Fibroblast of pulmonary artery (primary cell): ENCODE measurements around the gene ZFP36L1.

Experiments used
- DNase-seq: peaks from one replicate; pipeline ENCODE4 v3.0.0-alpha.2; 2010; ENCODE audit warnings: low read depth
- H3K4me3 ChIP-seq: replicated peaks from 2 replicates; pipeline ENCODE4 v1.5.1; 2011; ENCODE audit warnings: low read depth, mild to moderate bottlenecking, control low read depth, low read length, moderate library complexity
- TF ChIP-seq, protein P1 (sequence below): IDR thresholded peaks from 2 replicates; pipeline ENCODE4 v1.5.1; 2011; ENCODE audit warnings: mild to moderate bottlenecking, control low read depth, low read length, inconsistent platforms; ENCODE audit errors: missing control alignments

Gene ZFP36L1

GRCh38 chr14:68748260-68748659 lies 44.6 kb downstream of the ZFP36L1 start:
- no peak overlapping the region for H3K4me3 ChIP-seq
- DNase-seq, result no peak
- TF ChIP-seq, protein P1, sequence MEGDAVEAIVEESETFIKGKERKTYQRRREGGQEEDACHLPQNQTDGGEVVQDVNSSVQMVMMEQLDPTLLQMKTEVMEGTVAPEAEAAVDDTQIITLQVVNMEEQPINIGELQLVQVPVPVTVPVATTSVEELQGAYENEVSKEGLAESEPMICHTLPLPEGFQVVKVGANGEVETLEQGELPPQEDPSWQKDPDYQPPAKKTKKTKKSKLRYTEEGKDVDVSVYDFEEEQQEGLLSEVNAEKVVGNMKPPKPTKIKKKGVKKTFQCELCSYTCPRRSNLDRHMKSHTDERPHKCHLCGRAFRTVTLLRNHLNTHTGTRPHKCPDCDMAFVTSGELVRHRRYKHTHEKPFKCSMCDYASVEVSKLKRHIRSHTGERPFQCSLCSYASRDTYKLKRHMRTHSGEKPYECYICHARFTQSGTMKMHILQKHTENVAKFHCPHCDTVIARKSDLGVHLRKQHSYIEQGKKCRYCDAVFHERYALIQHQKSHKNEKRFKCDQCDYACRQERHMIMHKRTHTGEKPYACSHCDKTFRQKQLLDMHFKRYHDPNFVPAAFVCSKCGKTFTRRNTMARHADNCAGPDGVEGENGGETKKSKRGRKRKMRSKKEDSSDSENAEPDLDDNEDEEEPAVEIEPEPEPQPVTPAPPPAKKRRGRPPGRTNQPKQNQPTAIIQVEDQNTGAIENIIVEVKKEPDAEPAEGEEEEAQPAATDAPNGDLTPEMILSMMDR, result no peak

DNA sequence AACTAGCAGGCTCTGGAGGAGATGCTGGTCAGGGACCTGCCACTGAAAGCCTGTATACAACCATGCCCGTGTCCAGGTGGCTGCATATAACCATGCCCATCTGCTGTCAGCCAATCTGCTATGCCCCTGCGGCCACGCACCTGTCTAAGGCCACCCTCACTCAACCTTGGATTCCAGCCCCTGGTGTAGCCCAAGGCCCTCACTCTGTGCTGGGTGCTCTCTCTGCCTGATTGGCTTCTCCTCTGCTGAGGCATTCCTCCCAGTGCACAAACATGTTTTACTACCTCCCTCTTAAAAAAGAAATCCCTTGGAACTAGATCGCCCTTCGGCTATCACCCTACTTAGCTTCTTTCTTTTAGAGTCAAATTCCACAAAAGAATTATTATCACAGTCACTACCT lies 45.5 kb downstream of the ZFP36L1 start:
- H3K4me3 ChIP-seq, result no peak overlapping the region
- DNase-seq, result no peak
- TF ChIP-seq, protein P1, result no peak

- TF ChIP-seq, protein P1, result no peak
- DNase-seq, result no peak
- H3K4me3 ChIP-seq, result no peak overlapping the region
These were observed 48.3 kb downstream of the ZFP36L1 start for GRCh38 chr14:68744613-68745012.

DNA sequence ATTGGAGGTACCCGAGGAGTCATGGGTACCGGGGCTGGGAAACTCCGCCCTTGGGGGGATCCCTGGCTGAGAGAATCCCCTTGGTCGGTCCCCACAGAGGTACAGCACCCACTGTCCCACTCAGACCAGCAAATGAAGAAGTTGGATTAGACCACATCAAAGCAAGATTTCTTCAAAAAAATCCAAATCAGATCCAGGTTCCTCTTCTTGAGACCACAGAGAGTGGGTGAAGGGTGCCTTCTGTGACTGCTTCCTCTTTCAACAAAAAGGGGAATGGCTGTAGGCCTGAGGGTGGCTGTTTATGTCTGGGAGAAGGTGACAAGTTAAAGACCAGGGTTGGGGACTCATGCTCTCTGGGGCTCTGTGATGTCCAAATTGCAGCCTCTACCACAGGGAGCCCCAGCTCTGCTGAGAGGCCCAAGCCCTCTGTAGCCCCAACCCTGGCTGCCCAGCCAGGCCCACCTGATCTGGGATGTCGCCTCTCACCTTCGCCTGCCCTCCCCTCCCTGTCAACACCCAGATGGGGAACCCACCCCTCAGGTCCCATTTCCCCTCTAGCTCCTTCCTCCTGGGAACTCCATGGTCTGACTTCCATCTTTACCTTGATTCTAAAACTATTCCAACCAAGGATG lies 50.9 kb downstream of the ZFP36L1 start:
- no peak for DNase-seq
- TF ChIP-seq, protein P1, result no peak
- no peak overlapping the region for H3K4me3 ChIP-seq

- TF ChIP-seq, protein P1, result no peak
- DNase-seq, result no peak
- no peak overlapping the region for H3K4me3 ChIP-seq
These were observed 51.4 kb downstream of the ZFP36L1 start for GRCh38 chr14:68741477-68741791.

- DNase-seq, result no peak
- H3K4me3 ChIP-seq, result no peak overlapping the region
- TF ChIP-seq, protein P1, result no peak
These were observed 51.9 kb downstream of the ZFP36L1 start for GRCh38 chr14:68740788-68741476.

DNA sequence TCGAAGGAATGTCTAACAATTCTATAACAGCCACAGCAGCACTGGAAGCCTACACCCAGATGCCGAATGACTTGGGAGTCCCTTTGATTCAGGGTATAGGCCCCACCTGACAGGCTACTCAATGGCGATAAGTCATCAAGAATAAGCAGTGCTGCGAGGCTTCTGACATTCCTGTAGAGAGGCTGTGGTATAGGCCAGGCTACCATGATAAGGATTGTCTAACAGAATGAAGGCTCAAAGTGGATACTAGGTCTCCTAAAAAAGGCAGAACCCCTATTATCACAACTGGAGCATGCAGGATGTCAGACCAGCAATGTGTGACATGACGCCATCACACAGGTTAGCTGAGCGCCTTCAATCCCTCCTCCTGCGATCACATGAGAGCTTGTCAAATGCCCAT lies 53.2 kb downstream of the ZFP36L1 start:
- H3K4me3 ChIP-seq, result no peak overlapping the region
- DNase-seq, result no peak
- TF ChIP-seq, protein P1, result no peak
